A549 (cell line): Measurements from ENCODE around the gene PAK1. TPM values are rescaled to one million over a fixed set of nuclear protein-coding genes. Genes with fewer than 3 reads are reported as not detected.
"Not testable (repeated sequence)": the region's sequence is repeated elsewhere in the genome, so short reads cannot be mapped to it uniquely, and the experiment has no call there.

Experiments
- ATAC-seq, 2 experiments: fragments of 200-7000 bp in 1 of 2; fragments of >200 bp in 1 of 2; cut with Nextera tagmentation in 1 of 2; cut with Tn5 transposase in 1 of 2; 3 replicates each; pipeline versions ENCODE4 v1.8.0 to v1.9.1; 2018 to 2020; ENCODE audit warnings: mild to moderate bottlenecking in 1 of 2, moderate library complexity in 1 of 2
- CTCF ChIA-PET: fragments of 300-600 bp; sonication (Branson Sonifier 250); formaldehyde crosslinking; extraction: SDS; loops from one replicate; lab custom pipeline; 2021; ENCODE audit warnings: antibody characterized with exemption, inconsistent platforms; lab: Yijun Ruan, JAX
- POLR2A ChIA-PET: fragments of 350-600 bp; formaldehyde crosslinking; extraction: SDS; loops from one replicate; lab custom pipeline; 2021; ENCODE audit warnings: antibody characterized with exemption, inconsistent platforms; lab: Yijun Ruan, JAX
- DNase-seq, 2 experiments: peaks; one replicate each; pipeline versions ENCODE4 v3.0.0 to v3.0.0-alpha.2; 2011 to 2016; ENCODE audit warnings: low read depth in 1 of 2, low spot score in 1 of 2
- FAIRE-seq: peaks from 2 replicates; lab custom pipeline; 2011; peaks lifted over from hg19 to GRCh38; lab: Jason Lieb, UNC
- H3K27ac ChIP-seq, 2 experiments: fragments of >200 bp; sonication (Bioruptor Twin); formaldehyde crosslinking; 3 replicates each; pipeline ENCODE4 v1.5.1; 2016 to 2017
- H3K4me1 ChIP-seq: fragments of >200 bp; sonication (Bioruptor Twin); formaldehyde crosslinking; 3 replicates; pipeline ENCODE4 v1.6.1; 2016
- H3K4me2 ChIP-seq: fragments of >200 bp; sonication (Bioruptor Twin); formaldehyde crosslinking; 3 replicates; pipeline ENCODE4 v1.6.1; 2016
- H3K4me3 ChIP-seq: fragments of >200 bp; sonication (Bioruptor Twin); formaldehyde crosslinking; 3 replicates; pipeline ENCODE4 v1.5.1; 2016
- H3K9me3 ChIP-seq: fragments of >200 bp; sonication (Bioruptor Twin); formaldehyde crosslinking; 3 replicates; pipeline ENCODE4 v1.6.1; 2016
- CBX2 ChIP-seq: fragments of 200-600 bp; sonication (generic); IDR thresholded peaks from 2 replicates; pipeline ENCODE4 v1.6.1; 2016; ENCODE audit warnings: low read depth, mild to moderate bottlenecking, borderline replicate concordance
- CBX8 ChIP-seq: fragments of 200-600 bp; sonication (generic); IDR thresholded peaks from 2 replicates; pipeline ENCODE4 v1.6.1; 2016
- CHD4 ChIP-seq: fragments of 200-600 bp; sonication (generic); IDR thresholded peaks from 2 replicates; pipeline ENCODE4 v1.6.1; 2016; ENCODE audit warnings: antibody characterized with exemption, mild to moderate bottlenecking, borderline replicate concordance
- ESRRA ChIP-seq: fragments of 150-350 bp; IDR thresholded peaks from 2 replicates; pipeline ENCODE4 v1.6.1; 2014; ENCODE audit warnings: mild to moderate bottlenecking, low read length, borderline replicate concordance
- FOSB ChIP-seq: fragments of 250-450 bp; sonication (Bioruptor Pico); IDR thresholded peaks from 2 replicates; pipeline ENCODE4 v1.5.0; 2020; ENCODE audit warnings: mild to moderate bottlenecking, moderate library complexity
- FOXS1 ChIP-seq: fragments of 250-450 bp; sonication (Bioruptor Pico); IDR thresholded peaks from 2 replicates; pipeline ENCODE4 v1.5.0; 2020; ENCODE audit warnings: mild to moderate bottlenecking, moderate library complexity
- HDAC2 ChIP-seq: fragments of 200-600 bp; sonication (generic); IDR thresholded peaks from 2 replicates; pipeline ENCODE4 v1.6.1; 2016
- HOXB13 ChIP-seq: fragments of 250-450 bp; sonication (Bioruptor Pico); IDR thresholded peaks from 2 replicates; pipeline ENCODE4 v1.5.0; 2020; ENCODE audit warnings: low read depth, mild to moderate bottlenecking, moderate library complexity
- HOXB5 ChIP-seq: fragments of 250-450 bp; sonication (Bioruptor Pico); IDR thresholded peaks from 2 replicates; pipeline ENCODE4 v1.5.0; 2020; ENCODE audit warnings: mild to moderate bottlenecking, moderate library complexity
- KDM1A ChIP-seq: fragments of 200-600 bp; sonication (generic); IDR thresholded peaks from 2 replicates; pipeline ENCODE4 v1.6.1; 2016; ENCODE audit warnings: low read depth, mild to moderate bottlenecking
- KDM5A ChIP-seq: fragments of 200-600 bp; sonication (generic); IDR thresholded peaks from 2 replicates; pipeline ENCODE4 v1.6.1; 2016; ENCODE audit warnings: antibody characterized with exemption, mild to moderate bottlenecking
- MAFK ChIP-seq: fragments of 450-650 bp; IDR thresholded peaks from 2 replicates; pipeline ENCODE4 v1.6.1; 2014; ENCODE audit not compliant: partially characterized antibody
- MAZ ChIP-seq: fragments of 150-350 bp; IDR thresholded peaks from 2 replicates; pipeline ENCODE4 v1.6.1; 2014; ENCODE audit warnings: antibody characterized with exemption, low read depth, low read length, borderline replicate concordance
- MYC ChIP-seq: IDR thresholded peaks from 2 replicates; pipeline ENCODE4 v1.6.1; 2012; ENCODE audit warnings: mild to moderate bottlenecking, inconsistent platforms, low read length, improper control_type of control experiment, borderline replicate concordance
- NPAS2 ChIP-seq: fragments of 250-450 bp; sonication (Bioruptor Pico); IDR thresholded peaks from 2 replicates; pipeline ENCODE4 v1.8.0; 2022; ENCODE audit warnings: mild to moderate bottlenecking, moderate library complexity, borderline replicate concordance
- NR3C1 ChIP-seq: fragments of >200 bp; sonication (Bioruptor Twin); formaldehyde crosslinking; IDR thresholded peaks from 3 replicates; pipeline ENCODE4 v1.6.1; 2017
- POLR2A ChIP-seq: IDR thresholded peaks from 2 replicates; pipeline ENCODE4 v1.6.1; 2012; ENCODE audit warnings: mild to moderate bottlenecking, low read length
- RAD21 ChIP-seq, 2 experiments: fragments of >200 bp in 1 of 2; sonication (Bioruptor Twin) in 1 of 2; formaldehyde crosslinking in 1 of 2; IDR thresholded peaks in 1 of 2; conservative IDR thresholded peaks in 1 of 2; 2 replicates in 1 of 2; 3 replicates in 1 of 2; pipeline ENCODE4 v1.6.1; 2012 to 2018; ENCODE audit warnings: inconsistent platforms in 1 of 2
- RARB ChIP-seq: fragments of 250-450 bp; sonication (Bioruptor Pico); IDR thresholded peaks from 2 replicates; pipeline ENCODE4 v1.8.0; 2021; ENCODE audit warnings: mild to moderate bottlenecking, moderate library complexity
- RFX5 ChIP-seq: fragments of 450-650 bp; IDR thresholded peaks from 2 replicates; pipeline ENCODE4 v1.7.1; 2014; ENCODE audit warnings: antibody characterized with exemption, mild to moderate bottlenecking, moderate library complexity
- TFCP2L1 ChIP-seq: fragments of 250-450 bp; sonication (Bioruptor Pico); IDR thresholded peaks from 2 replicates; pipeline ENCODE4 v1.5.0; 2021; ENCODE audit warnings: mild to moderate bottlenecking
- USF2 ChIP-seq: fragments of 450-650 bp; IDR thresholded peaks from 2 replicates; pipeline ENCODE4 v1.6.1; 2014; ENCODE audit warnings: antibody characterized with exemption
- ZC3H11A ChIP-seq: fragments of 450-650 bp; IDR thresholded peaks from 2 replicates; pipeline ENCODE4 v1.6.1; 2014; ENCODE audit warnings: antibody characterized with exemption, mild to moderate bottlenecking
- ZFP36 ChIP-seq: fragments of 450-650 bp; IDR thresholded peaks from 2 replicates; pipeline ENCODE4 v1.6.1; 2014; ENCODE audit warnings: borderline replicate concordance; ENCODE audit not compliant: partially characterized antibody
- ZSCAN20 ChIP-seq: fragments of 250-450 bp; sonication (Bioruptor Pico); IDR thresholded peaks from 2 replicates; pipeline ENCODE4 v1.8.0; 2022; ENCODE audit warnings: mild to moderate bottlenecking, moderate library complexity
- WGBS: methylation state at CpG from one replicate; pipeline ENCODE4 v1.1.6; 2017; ENCODE audit errors: missing lambda C conversion rate; 5-methylcytosine and 5-hydroxymethylcytosine counted together
- polyA plus RNA-seq, 4 experiments: library from polyadenylated mRNA; depleted of rRNA in 3 of 4; stranded (reverse); fragments of >200 nt; fragmentation: RNase III in 1 of 4; extraction: RNeasy Plus Mini Kit Qiagen cat#74134 plus additional on column Dnase treatment in 1 of 4; gene quantifications; 2 replicates in 3 of 4; 3 replicates in 1 of 4; pipeline ENCODE4 v1.2.3, GENCODE V29; 2011 to 2017
- TF ChIP-seq, protein P1 (sequence below): fragments of 150-350 bp; IDR thresholded peaks from 2 replicates; pipeline ENCODE4 v1.6.1; 2014; ENCODE audit warnings: low read depth, mild to moderate bottlenecking, low read length
- TF ChIP-seq, protein P2 (sequence below): IDR thresholded peaks from 2 replicates; pipeline ENCODE4 v1.6.1; 2012
- TF ChIP-seq, protein P3 (sequence below): fragments of >200 bp; sonication (Bioruptor Twin); formaldehyde crosslinking; IDR thresholded peaks from 2 replicates; pipeline ENCODE4 v1.6.1; 2016

The PAK1 gene
- polyA plus RNA-seq, 2 of the 4 experiments (the other 2 are of a cell fraction) = 20.6 to 60.7 TPM

GRCh38 chr11:77387701-77388100, 86.2 kb downstream of the PAK1 start:
- DNase-seq = no peak
- Histone ChIP-seq H3K4me2 (no peak overlapping the region), H3K4me1 (no peaks in the 10 kb centered on the region), H3K4me3 (no peak overlapping the region), H3K9me3 (no peaks in the 10 kb centered on the region), H3K27ac (no peak overlapping the region)
- ChIA-PET CTCF (no interaction called here), POLR2A (no interaction called here)
- ATAC-seq = no peak
- no peak for TF ChIP-seq USF2
- no peak for TF ChIP-seq MAZ
- no peak for TF ChIP-seq CBX8
- TF ChIP-seq KDM1A = no peak
- no peak for TF ChIP-seq HOXB13
- TF ChIP-seq FOXS1 (CRISPR knock-in tag) = no peak
- no peak for TF ChIP-seq POLR2A
- no peak for TF ChIP-seq FOSB (CRISPR knock-in tag)
- TF ChIP-seq, protein P1, sequence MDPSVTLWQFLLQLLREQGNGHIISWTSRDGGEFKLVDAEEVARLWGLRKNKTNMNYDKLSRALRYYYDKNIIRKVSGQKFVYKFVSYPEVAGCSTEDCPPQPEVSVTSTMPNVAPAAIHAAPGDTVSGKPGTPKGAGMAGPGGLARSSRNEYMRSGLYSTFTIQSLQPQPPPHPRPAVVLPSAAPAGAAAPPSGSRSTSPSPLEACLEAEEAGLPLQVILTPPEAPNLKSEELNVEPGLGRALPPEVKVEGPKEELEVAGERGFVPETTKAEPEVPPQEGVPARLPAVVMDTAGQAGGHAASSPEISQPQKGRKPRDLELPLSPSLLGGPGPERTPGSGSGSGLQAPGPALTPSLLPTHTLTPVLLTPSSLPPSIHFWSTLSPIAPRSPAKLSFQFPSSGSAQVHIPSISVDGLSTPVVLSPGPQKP = no peak
- no peak for TF ChIP-seq ZFP36
- TF ChIP-seq, protein P2, sequence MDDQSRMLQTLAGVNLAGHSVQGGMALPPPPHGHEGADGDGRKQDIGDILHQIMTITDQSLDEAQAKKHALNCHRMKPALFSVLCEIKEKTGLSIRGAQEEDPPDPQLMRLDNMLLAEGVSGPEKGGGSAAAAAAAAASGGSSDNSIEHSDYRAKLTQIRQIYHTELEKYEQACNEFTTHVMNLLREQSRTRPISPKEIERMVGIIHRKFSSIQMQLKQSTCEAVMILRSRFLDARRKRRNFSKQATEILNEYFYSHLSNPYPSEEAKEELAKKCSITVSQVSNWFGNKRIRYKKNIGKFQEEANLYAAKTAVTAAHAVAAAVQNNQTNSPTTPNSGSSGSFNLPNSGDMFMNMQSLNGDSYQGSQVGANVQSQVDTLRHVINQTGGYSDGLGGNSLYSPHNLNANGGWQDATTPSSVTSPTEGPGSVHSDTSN = no peak
- TF ChIP-seq KDM5A = no peak
- no peak for TF ChIP-seq ZC3H11A
- no peak for FAIRE-seq

DNA sequence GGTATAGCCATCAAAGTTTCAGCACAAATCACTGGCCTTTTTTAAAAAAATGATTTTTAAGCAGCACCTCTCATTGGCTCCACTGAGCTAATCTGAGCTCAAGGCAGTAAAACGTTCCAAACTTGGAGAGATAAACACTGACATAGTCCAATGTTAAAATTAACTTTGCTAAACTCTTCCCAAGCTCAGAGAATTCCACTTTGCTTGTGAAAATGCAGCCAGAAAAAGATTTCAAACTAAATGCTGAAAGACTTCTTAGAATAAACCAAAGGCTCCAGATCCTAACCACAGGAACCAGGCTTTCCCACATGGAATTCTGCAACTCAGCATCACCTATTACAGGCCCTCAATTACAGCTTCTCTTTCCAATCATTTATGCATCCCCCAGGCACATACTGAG, 87.7 kb downstream of the PAK1 start:
- H3K27ac ChIP-seq = no peak overlapping the region
- WGBS = 57% methylated on average over 1 of the region's 1 CpG
- TF ChIP-seq MAFK (no peak), NPAS2 (CRISPR knock-in tag) (no peak), NR3C1 (no peak), CHD4 (no peak)
- DNase-seq (no peak), FAIRE-seq (no peak), ATAC-seq (no peak)
- ChIA-PET CTCF (interaction anchor here (1.2 kb wide), 1 partner anchor 195 kb away, joined by 3 read pairs; no protein-coding TSS in a partner anchor), POLR2A (no interaction called here)
- H3K4me1 ChIP-seq = no peaks in the 10 kb centered on the region
- H3K9me3 ChIP-seq = no peaks in the 10 kb centered on the region
- no peak overlapping the region for H3K4me3 ChIP-seq
- no peak overlapping the region for H3K4me2 ChIP-seq

DNA sequence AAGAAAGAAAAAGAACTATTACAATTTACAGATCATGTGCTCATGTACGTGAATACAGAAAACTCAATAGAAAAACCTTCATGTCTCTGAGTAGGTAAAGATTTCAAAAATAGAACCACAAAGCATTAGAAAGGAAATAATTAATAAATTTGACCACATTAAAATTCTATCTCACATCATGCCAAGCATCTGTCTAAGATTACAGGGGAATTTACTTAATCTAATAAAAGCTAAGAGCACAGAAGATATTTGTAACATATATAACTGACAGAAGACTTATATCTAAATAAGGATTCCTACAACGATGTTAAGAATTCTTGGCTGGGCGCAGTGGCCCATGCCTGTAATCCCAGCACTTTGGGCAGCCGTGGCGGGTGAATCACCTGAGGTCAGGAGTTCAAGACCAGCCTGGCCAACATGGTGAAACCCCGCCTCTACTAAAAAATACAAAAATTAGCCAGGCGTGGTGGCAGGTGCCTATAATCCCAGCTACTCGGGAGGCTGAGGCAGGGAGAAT, 88.6 kb downstream of the PAK1 start:
- CTCF ChIA-PET = interaction anchor here (1.2 kb wide), 1 partner anchor 194 kb away, joined by 3 read pairs; no protein-coding TSS in a partner anchor
- DNase-seq, H3K27ac ChIP-seq, H3K9me3 ChIP-seq, H3K4me1 ChIP-seq, H3K4me3 ChIP-seq, POLR2A ChIA-PET, FAIRE-seq, H3K4me2 ChIP-seq, ATAC-seq: not testable (repeated sequence)
- 81% methylated on average over 8 of the region's 8 CpGs for WGBS

- H3K4me3 ChIP-seq = no peak overlapping the region
- H3K9me3 ChIP-seq = no peaks in the 10 kb centered on the region
- FAIRE-seq = no peak
- no peak overlapping the region for H3K4me2 ChIP-seq
- DNase-seq = no peak
- ChIA-PET CTCF (interaction anchor here (1.4 to 1.6 kb wide), 2 partner anchors 164 to 257 kb away, joined by 3 to 6 read pairs; partner anchors contain the start of gene MYO7A), POLR2A (no interaction called here)
- H3K27ac ChIP-seq = no peak overlapping the region
- no peaks in the 10 kb centered on the region for H3K4me1 ChIP-seq
- 38% methylated on average over 2 of the region's 2 CpGs for whole genome bisulfite sequencing
- ATAC-seq = no peak
- TF ChIP-seq TFCP2L1 (CRISPR knock-in tag) (no peak), RAD21 (conservative IDR thresholded peaks at IDR 0.05 in 1 of 2, IDR thresholded peaks at IDR 0.05 in 1 of 2) (no peak), KDM1A (no peak), KDM5A (no peak), RARB (CRISPR knock-in tag) (no peak), CBX2 (no peak), NPAS2 (CRISPR knock-in tag) (no peak), HOXB13 (no peak), RFX5 (no peak), MYC (no peak), HDAC2 (no peak), CHD4 (no peak), HOXB5 (CRISPR knock-in tag) (no peak), ZSCAN20 (no peak), FOXS1 (CRISPR knock-in tag) (no peak), ESRRA (no peak)
- TF ChIP-seq, protein P3, sequence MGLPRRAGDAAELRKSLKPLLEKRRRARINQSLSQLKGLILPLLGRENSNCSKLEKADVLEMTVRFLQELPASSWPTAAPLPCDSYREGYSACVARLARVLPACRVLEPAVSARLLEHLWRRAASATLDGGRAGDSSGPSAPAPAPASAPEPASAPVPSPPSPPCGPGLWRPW = no peak
- TF ChIP-seq, protein P1 = no peak
Observed at GRCh38 chr11:77384571-77384970, 89.3 kb downstream of the PAK1 start.
